Measurements from ENCODE around the gene SPAG7. TPM values are rescaled to one million over a fixed set of nuclear protein-coding genes. Genes with fewer than 3 reads are reported as not detected.
"Not testable (repeated sequence)": the region's sequence is repeated elsewhere in the genome, so short reads cannot be mapped to it uniquely, and the experiment has no call there.

SPAG7 gene
- total RNA-seq, 1 donor from 2014 or later: 20.3 TPM

GRCh38 chr17:4938688-4939545, 28.7 kb downstream of the SPAG7 start:
- DNase-seq (ENCODE audit: low spot score) (no peak), ATAC-seq (no peak)

- ATAC-seq: no peak
- no peak for DNase-seq (ENCODE audit: low spot score)
Observed at GRCh38 chr17:4938069-4938491, 29.5 kb downstream of the SPAG7 start.

DNA sequence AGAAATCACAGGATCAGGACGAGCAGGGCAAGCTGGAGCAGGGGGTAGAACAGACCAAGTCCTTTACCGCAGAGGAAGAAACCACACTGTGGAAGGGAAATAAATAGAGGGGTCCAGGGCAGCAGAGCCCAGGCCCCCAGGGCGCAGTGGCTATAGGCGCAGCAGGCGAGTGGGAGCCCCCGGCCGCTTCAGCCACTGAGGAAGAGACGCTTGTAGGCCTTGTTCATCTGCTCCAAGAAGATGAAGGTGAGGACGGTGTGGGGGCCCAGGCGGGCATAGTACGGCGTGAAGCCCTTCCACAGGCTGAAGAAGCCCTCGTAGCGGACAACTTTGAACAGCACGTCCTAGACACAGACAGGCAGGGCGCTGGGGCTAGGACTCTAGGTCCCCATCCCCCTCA, 30.1 kb downstream of the SPAG7 start:
- ATAC-seq (no peak), DNase-seq (ENCODE audit: low spot score) (no peak)

DNA sequence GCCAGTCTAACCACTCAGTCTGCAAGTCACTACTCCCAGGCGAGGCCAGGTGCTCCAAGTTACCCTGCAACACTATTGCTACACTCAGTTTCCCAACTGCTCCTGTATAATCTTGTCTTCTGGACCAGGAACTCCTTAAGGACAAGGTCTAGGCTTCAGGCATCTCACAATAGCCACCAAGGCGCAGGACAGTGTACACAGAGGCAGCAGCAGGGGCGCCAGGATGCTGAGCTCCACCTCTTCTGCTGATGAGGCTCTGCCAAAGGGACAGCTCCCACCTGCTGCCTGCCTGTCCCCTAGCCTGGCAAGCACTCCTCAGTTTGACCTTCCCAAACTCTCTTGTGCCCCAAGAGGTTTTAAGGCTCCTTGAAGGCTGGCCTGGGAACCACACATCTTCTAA, 31.2 kb downstream of the SPAG7 start:
- DNase-seq (ENCODE audit: low spot score): no peak
- no peak for ATAC-seq

DNA sequence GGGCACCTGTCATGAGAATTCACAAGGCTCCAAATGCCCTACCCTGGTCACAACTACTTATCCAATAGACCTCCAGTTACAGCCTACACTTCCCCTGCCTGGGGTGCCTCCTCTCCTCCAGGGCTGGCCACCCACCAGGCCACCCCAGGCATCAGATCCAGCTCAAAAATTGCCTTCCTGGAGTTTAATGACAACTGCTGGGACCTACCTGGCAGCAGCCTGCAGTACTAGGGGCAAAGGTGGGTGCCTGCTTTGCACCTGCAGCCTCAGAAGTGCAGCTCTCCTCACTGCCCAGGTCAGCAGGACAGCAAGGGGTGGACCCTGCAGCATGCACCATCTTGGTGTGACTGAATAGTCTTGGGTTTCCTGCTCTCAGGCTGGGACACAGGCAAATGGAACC, 32.0 kb downstream of the SPAG7 start:
- ATAC-seq (no peak), DNase-seq (ENCODE audit: low spot score) (no peak)

DNA sequence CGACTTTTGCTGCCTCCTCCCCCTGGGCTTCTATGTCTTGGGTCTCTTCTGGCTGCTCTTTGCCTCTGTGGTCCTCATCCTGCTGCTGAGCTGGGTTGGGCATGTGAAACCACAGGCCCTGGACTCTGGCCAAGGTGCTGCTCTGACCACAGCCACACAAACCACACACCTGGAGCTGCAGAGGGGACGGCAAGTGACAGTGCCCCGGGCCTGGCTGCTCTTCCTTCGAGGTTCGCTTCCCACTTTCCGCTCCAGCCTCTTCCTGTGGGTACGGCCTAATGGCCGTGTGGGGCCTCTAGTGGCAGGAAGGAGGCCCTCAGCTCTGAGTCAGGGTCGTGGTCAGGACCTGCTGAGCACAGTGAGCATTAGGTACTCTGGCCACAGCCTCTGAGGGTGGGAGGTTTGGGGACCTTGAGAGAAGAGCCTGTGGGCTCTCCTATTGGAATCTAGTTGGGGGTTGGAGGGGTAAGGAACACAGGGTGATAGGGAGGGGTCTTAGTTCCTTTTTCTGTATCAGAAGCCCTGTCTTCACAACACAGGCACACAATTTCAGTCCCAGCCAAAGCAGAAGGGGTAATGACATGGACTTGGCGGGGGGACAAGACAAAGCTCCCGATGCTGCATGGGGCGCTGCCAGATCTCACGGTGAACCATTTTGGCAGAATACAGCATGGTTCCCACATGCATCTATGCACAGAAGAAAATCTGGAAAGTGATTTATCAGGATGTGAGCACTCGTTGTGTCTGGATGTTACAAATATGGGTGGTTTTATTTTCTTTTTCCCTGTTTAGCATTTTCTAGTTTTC, 33.2 kb downstream of the SPAG7 start:
- ATAC-seq: peak; percentile 67
- no peak for DNase-seq (ENCODE audit: low spot score)

DNA sequence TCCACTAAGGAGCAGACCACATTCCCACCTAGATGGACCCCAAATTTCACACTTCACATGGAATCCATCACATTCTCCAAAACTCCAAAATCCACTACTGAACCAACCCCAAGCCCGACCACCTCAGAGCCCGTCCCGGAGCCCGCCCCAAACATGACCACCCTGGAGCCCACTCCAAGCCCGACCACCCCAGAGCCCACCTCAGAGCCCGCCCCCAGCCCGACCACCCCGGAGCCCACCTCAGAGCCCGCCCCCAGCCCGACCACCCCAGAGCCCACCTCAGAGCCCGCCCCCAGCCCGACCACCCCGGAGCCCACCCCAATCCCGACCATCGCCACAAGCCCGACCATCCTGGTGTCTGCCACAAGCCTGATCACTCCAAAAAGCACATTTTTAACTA, 34.0 kb downstream of the SPAG7 start:
- no peak for ATAC-seq
- DNase-seq (ENCODE audit: low spot score): no peak

GRCh38 chr17:4932756-4933155, 34.9 kb downstream of the SPAG7 start:
- no peak for ATAC-seq
- no peak for DNase-seq (ENCODE audit: low spot score)

GRCh38 chr17:4931963-4932362, 35.7 kb downstream of the SPAG7 start, which contains the start of gene GP1BA:
Gene GP1BA (plus strand): TSS chr17:4932277. CDS start chr17:4932605, 328 bp downstream.
- ATAC-seq (no peak), DNase-seq (ENCODE audit: low spot score) (no peak)

DNA sequence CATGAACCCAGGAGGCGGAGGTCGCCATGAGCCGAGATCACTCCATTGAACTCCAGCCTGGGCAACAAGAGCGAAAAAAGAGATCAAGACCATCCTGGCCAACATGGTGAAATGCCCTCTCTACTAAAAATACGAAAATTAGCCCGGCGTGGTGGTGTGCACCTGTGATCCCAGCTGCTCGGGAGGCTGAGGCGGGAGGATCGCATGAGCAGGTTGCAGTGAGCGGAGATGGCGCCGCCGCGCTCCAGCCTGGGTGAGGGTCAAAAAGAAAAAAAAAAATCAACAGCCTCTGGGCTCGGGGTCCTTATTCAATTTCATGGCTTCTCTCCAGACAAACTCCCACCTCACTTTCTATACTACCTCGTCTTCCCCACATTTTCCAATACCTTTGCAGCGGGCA, 38.7 kb downstream of the SPAG7 start:
- no peak for DNase-seq (ENCODE audit: low spot score)

GRCh38 chr17:4926577-4927335, 40.9 kb downstream of the SPAG7 start:
- not testable (repeated sequence) for DNase-seq (ENCODE audit: low spot score)

More for the DNA sequence above, 38.7 kb downstream of the SPAG7 start:
- no peak for ATAC-seq

GRCh38 chr17:4921320-4921719, 46.3 kb downstream of the SPAG7 start:
- DNase-seq (ENCODE audit: low spot score) (no peak), ATAC-seq (no peak)

More at GRCh38 chr17:4926577-4927335, 40.9 kb downstream of the SPAG7 start:
- ATAC-seq: not testable (repeated sequence)

GRCh38 chr17:4920351-4921048, 47.1 kb downstream of the SPAG7 start:
- peak; percentile 89 for ATAC-seq
- peak; percentile 85 for DNase-seq (ENCODE audit: low spot score)

GRCh38 chr17:4919511-4920047, 48.0 kb downstream of the SPAG7 start:
- peak; percentile 35 for ATAC-seq

DNA sequence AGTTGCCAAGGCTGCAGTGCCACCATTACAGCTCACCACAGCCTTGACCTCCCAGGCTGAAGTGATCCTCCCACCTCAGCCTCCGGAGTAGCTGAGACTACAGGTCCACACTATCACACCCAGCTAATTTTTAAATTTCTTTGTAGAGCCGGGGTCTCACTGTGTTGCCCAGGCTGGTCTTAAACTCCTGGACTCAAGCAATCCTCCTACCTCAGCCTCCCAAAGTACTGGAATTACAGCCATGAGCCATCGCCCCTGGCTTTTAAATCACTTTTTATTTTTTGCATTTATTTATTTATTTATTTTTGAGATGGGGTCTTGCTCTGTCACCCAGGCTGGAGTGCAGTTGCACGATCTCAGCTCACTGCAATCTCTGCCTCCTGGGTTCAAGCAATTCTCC, 53.1 kb downstream of the SPAG7 start:
- DNase-seq (ENCODE audit: low spot score); ATAC-seq: not testable (repeated sequence)

More at GRCh38 chr17:4919511-4920047, 48.0 kb downstream of the SPAG7 start:
- DNase-seq (ENCODE audit: low spot score): no peak

- ATAC-seq (peak; percentile 58), DNase-seq (ENCODE audit: low spot score) (no peak)
Observed at GRCh38 chr17:4913994-4914393, 53.6 kb downstream of the SPAG7 start.
